ENCODE data around the gene OSBPL6. TPM values are rescaled to one million over a fixed set of nuclear protein-coding genes. Genes with fewer than 3 reads are reported as not detected.

OSBPL6 gene
- total and polyA plus RNA-seq, 2 donors from 2014 or later = 0.91 to 1.4 TPM

DNA sequence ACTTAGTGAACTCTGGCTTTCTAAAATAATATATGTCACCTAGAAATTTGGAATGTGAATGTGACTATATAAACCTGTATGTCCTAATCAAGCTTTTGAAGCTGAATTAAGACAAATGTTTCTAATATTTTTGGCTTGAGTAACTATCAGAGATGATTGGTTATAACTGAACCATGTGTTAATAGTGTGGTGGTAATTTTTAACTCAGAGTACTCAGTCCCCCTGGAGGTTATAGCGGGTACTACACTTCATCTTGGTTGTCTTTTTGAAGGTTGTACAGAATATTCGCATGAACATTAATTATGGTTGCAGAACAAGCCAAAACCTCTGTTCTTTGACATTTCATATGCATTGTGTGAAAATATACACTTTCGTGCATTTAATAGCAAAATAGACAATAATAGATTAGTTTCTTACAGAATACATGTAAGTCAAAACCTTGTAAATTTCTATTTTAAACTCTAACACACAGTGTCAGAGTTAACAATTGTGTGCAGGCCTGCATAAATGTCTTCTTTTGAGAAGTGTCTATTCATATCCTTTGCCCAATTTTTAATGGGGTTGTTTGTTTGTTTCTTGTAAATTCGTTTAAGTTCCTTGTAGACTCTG lies 86.0 kb downstream of the OSBPL6 start:
- FAIRE-seq = peak; percentile 37
- DNase-seq = peak in 1 of 5 donors; percentile 18
- H3K27ac ChIP-seq (ENCODE audit: low read depth in 2 of 2, low read length in 2 of 2) = no peak overlapping the region
- peaks cover 0 to 17% (median 2%) of the 10 kb centered on the region in 3 donors for H3K4me1 ChIP-seq (ENCODE audit: control insufficient read depth in 2 of 3, insufficient read depth in 2 of 3, low read depth in 1 of 3, low read length in 3 of 3)
- no peaks in the 10 kb centered on the region for H3K27me3 ChIP-seq (ENCODE audit: control insufficient read depth, insufficient read depth, low read length)
- TF ChIP-seq, protein P1, sequence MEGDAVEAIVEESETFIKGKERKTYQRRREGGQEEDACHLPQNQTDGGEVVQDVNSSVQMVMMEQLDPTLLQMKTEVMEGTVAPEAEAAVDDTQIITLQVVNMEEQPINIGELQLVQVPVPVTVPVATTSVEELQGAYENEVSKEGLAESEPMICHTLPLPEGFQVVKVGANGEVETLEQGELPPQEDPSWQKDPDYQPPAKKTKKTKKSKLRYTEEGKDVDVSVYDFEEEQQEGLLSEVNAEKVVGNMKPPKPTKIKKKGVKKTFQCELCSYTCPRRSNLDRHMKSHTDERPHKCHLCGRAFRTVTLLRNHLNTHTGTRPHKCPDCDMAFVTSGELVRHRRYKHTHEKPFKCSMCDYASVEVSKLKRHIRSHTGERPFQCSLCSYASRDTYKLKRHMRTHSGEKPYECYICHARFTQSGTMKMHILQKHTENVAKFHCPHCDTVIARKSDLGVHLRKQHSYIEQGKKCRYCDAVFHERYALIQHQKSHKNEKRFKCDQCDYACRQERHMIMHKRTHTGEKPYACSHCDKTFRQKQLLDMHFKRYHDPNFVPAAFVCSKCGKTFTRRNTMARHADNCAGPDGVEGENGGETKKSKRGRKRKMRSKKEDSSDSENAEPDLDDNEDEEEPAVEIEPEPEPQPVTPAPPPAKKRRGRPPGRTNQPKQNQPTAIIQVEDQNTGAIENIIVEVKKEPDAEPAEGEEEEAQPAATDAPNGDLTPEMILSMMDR (IDR thresholded peaks at IDR 0.05; ENCODE audit: borderline replicate concordance, extremely low read depth, insufficient read depth) = peak; percentile 27
- H3K9ac ChIP-seq (ENCODE audit: low read length in 3 of 3) = no peak overlapping the region
- no peaks in the 10 kb centered on the region for H3K36me3 ChIP-seq (ENCODE audit: control insufficient read depth in 2 of 3, insufficient read depth in 3 of 3, low read length in 3 of 3)
- intact Hi-C loops (cut with DNase I) = no loop called here
- no peak overlapping the region for H3K4me3 ChIP-seq (ENCODE audit: low read length in 3 of 3)
- H3K9me3 ChIP-seq (ENCODE audit: control insufficient read depth in 2 of 3, insufficient read depth in 1 of 3, low read length in 3 of 3) = no peaks in the 10 kb centered on the region

GRCh38 chr2:178282075-178282815 lies 87.9 kb downstream of the OSBPL6 start:
- no peak for FAIRE-seq
- DNase-seq = peak in 2 of 5 donors; percentile 13 to 22

DNA sequence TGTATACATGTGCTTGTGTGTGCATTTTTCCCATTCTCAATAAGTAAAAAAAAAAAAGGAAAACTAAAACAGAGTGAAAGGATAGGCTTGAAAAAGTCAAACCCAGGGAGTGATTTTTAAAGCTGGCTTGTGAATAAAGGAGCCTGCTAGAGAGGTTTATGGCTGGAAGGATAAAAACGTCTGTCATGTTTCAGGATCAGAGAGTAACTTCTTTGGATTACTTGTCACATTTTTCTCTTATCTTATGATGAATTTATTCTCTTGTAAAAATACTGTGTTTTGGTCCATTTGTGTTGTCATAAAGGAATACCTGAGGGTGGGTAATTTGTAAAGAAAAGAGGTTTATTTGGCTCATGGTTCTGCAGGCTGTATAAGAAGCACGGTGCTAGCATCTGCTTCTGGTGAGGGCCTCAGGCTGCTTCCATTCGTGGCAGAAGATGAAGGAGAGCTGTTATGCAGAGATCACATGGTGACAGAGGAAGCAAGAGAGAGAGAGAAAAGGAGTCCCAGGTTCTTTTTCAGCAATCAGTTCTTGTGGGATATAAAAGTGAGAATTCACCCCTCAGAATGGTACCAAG lies 89.1 kb downstream of the OSBPL6 start:
- Histone ChIP-seq H3K27me3 (ENCODE audit: control insufficient read depth, insufficient read depth, low read length) (no peaks in the 10 kb centered on the region), H3K9ac (ENCODE audit: low read length in 3 of 3) (no peak overlapping the region), H3K9me3 (ENCODE audit: control insufficient read depth in 2 of 3, insufficient read depth in 1 of 3, low read length in 3 of 3) (no peaks in the 10 kb centered on the region), H3K4me3 (ENCODE audit: low read length in 3 of 3) (no peak overlapping the region), H3K27ac (ENCODE audit: low read depth in 2 of 2, low read length in 2 of 2) (no peak overlapping the region), H3K36me3 (ENCODE audit: control insufficient read depth in 2 of 3, insufficient read depth in 3 of 3, low read length in 3 of 3) (no peaks in the 10 kb centered on the region), H3K4me1 (ENCODE audit: control insufficient read depth in 2 of 3, insufficient read depth in 2 of 3, low read depth in 1 of 3, low read length in 3 of 3) (peaks cover 0 to 17% (median 0%) of the 10 kb centered on the region in 3 donors)
- intact Hi-C loops (cut with DNase I) = no loop called here
- FAIRE-seq (no peak), DNase-seq (peak in 2 of 5 donors; percentile 17 to 64)
- TF ChIP-seq, protein P1 (IDR thresholded peaks at IDR 0.05; ENCODE audit: borderline replicate concordance, extremely low read depth, insufficient read depth) = no peak

More at GRCh38 chr2:178282075-178282815, 87.9 kb downstream of the OSBPL6 start:
- TF ChIP-seq, protein P1 (IDR thresholded peaks at IDR 0.05; ENCODE audit: borderline replicate concordance, extremely low read depth, insufficient read depth) = no peak
- Histone ChIP-seq H3K36me3 (ENCODE audit: control insufficient read depth in 2 of 3, insufficient read depth in 3 of 3, low read length in 3 of 3) (no peaks in the 10 kb centered on the region), H3K4me3 (ENCODE audit: low read length in 3 of 3) (no peak overlapping the region), H3K4me1 (ENCODE audit: control insufficient read depth in 2 of 3, insufficient read depth in 2 of 3, low read depth in 1 of 3, low read length in 3 of 3) (peaks cover 0 to 17% (median 2%) of the 10 kb centered on the region in 3 donors), H3K9ac (ENCODE audit: low read length in 3 of 3) (no peak overlapping the region), H3K27me3 (ENCODE audit: control insufficient read depth, insufficient read depth, low read length) (no peaks in the 10 kb centered on the region), H3K27ac (ENCODE audit: low read depth in 2 of 2, low read length in 2 of 2) (no peak overlapping the region), H3K9me3 (ENCODE audit: control insufficient read depth in 2 of 3, insufficient read depth in 1 of 3, low read length in 3 of 3) (no peaks in the 10 kb centered on the region)
- intact Hi-C loops (cut with DNase I) = no loop called here

Data from kidney (tissue), 14 donors.